ENCODE measurements around the gene XCL2. TPM values are rescaled to one million over a fixed set of nuclear protein-coding genes. Genes with fewer than 3 reads are reported as not detected.
A peak's percentile ranks its signal among the peaks of the same experiment; 100 is the strongest.

Gene XCL2
- total and polyA plus RNA-seq, 5 donors from 2014 or later = 0.83 TPM; not detected in 4

- Histone ChIP-seq H3K4me3 (ENCODE audit: low read depth, low read length) (no peak overlapping the region), H3K27me3 (ENCODE audit: control insufficient read depth, insufficient read depth, low read length) (peaks cover 2% of the 10 kb centered on the region), H3K27ac (ENCODE audit: insufficient read depth, low read length, poor library complexity, severe bottlenecking) (no peak overlapping the region), H3K36me3 (ENCODE audit: control insufficient read depth, insufficient read depth, low read length) (no peaks in the 10 kb centered on the region), H3K4me1 (ENCODE audit: control insufficient read depth, insufficient read depth, low read length, poor library complexity, severe bottlenecking) (no peaks in the 10 kb centered on the region), H3K9me3 (ENCODE audit: control insufficient read depth in 2 of 2, low read length in 2 of 2) (no peaks in the 10 kb centered on the region)
- Mint-ChIP-seq H3K27me3 (peaks cover 12% of the 10 kb centered on the region), H3K9me3 (peaks cover 0 to 2% (median 0%) of the 10 kb centered on the region in 7 donors), H3K4me3 (no peak overlapping the region), H3K4me1 (peaks cover 0 to 16% (median 7%) of the 10 kb centered on the region in 4 donors), H3K36me3 (no peaks in the 10 kb centered on the region), H3K27ac (no peak overlapping the region)
- no peak for ATAC-seq (ENCODE audit: low read depth in 2 of 2)
- DNase-seq = no peak
Observed at GRCh38 chr1:168556647-168557046, 12.8 kb upstream of the XCL2 start.

- Histone ChIP-seq H3K4me3 (ENCODE audit: low read depth, low read length) (no peak overlapping the region), H3K27ac (ENCODE audit: insufficient read depth, low read length, poor library complexity, severe bottlenecking) (no peak overlapping the region), H3K4me1 (ENCODE audit: control insufficient read depth, insufficient read depth, low read length, poor library complexity, severe bottlenecking) (no peaks in the 10 kb centered on the region), H3K27me3 (ENCODE audit: control insufficient read depth, insufficient read depth, low read length) (peaks cover 2% of the 10 kb centered on the region), H3K36me3 (ENCODE audit: control insufficient read depth, insufficient read depth, low read length) (no peaks in the 10 kb centered on the region), H3K9me3 (ENCODE audit: control insufficient read depth in 2 of 2, low read length in 2 of 2) (no peaks in the 10 kb centered on the region)
- H3K27ac Mint-ChIP-seq = peak overlapping the region in 2 of 3 donors; percentile 29 to 63
- H3K4me3 Mint-ChIP-seq = no peak overlapping the region
- peaks cover 17% of the 10 kb centered on the region for H3K27me3 Mint-ChIP-seq
- H3K9me3 Mint-ChIP-seq = peaks cover 0 to 6% (median 5%) of the 10 kb centered on the region in 7 donors
- no peak for ATAC-seq (ENCODE audit: low read depth in 2 of 2)
- DNase-seq = no peak
- H3K4me1 Mint-ChIP-seq = peaks cover 0 to 16% (median 10%) of the 10 kb centered on the region in 4 donors
- no peaks in the 10 kb centered on the region for H3K36me3 Mint-ChIP-seq
Observed at GRCh38 chr1:168555508-168556046, 11.8 kb upstream of the XCL2 start.

- Mint-ChIP-seq H3K36me3 (no peaks in the 10 kb centered on the region), H3K4me3 (no peak overlapping the region), H3K9me3 (peaks cover 0 to 6% (median 5%) of the 10 kb centered on the region in 7 donors), H3K27ac (peak overlapping the region in 2 of 3 donors; percentile 16 to 29), H3K27me3 (peaks cover 17% of the 10 kb centered on the region), H3K4me1 (peaks cover 5 to 16% (median 10%) of the 10 kb centered on the region in 4 donors)
- Histone ChIP-seq H3K4me3 (ENCODE audit: low read depth, low read length) (no peak overlapping the region), H3K27ac (ENCODE audit: insufficient read depth, low read length, poor library complexity, severe bottlenecking) (no peak overlapping the region), H3K36me3 (ENCODE audit: control insufficient read depth, insufficient read depth, low read length) (no peaks in the 10 kb centered on the region), H3K9me3 (ENCODE audit: control insufficient read depth in 2 of 2, low read length in 2 of 2) (no peaks in the 10 kb centered on the region), H3K4me1 (ENCODE audit: control insufficient read depth, insufficient read depth, low read length, poor library complexity, severe bottlenecking) (no peaks in the 10 kb centered on the region), H3K27me3 (ENCODE audit: control insufficient read depth, insufficient read depth, low read length) (peaks cover 2% of the 10 kb centered on the region)
- ATAC-seq (ENCODE audit: low read depth in 2 of 2) (no peak), DNase-seq (no peak)
Observed at GRCh38 chr1:168554603-168555483, 11.0 kb upstream of the XCL2 start.

GRCh38 chr1:168553680-168554553 lies 10.1 kb upstream of the XCL2 start:
- H3K27me3 Mint-ChIP-seq = peaks cover 11% of the 10 kb centered on the region
- Histone ChIP-seq H3K36me3 (ENCODE audit: control insufficient read depth, insufficient read depth, low read length) (no peaks in the 10 kb centered on the region), H3K27ac (ENCODE audit: insufficient read depth, low read length, poor library complexity, severe bottlenecking) (no peak overlapping the region), H3K4me1 (ENCODE audit: control insufficient read depth, insufficient read depth, low read length, poor library complexity, severe bottlenecking) (no peaks in the 10 kb centered on the region), H3K27me3 (ENCODE audit: control insufficient read depth, insufficient read depth, low read length) (no peaks in the 10 kb centered on the region), H3K9me3 (ENCODE audit: control insufficient read depth in 2 of 2, low read length in 2 of 2) (no peaks in the 10 kb centered on the region), H3K4me3 (ENCODE audit: low read depth, low read length) (no peak overlapping the region)
- no peaks in the 10 kb centered on the region for H3K36me3 Mint-ChIP-seq
- H3K9me3 Mint-ChIP-seq = peaks cover 0 to 6% (median 5%) of the 10 kb centered on the region in 7 donors
- ATAC-seq (ENCODE audit: low read depth in 2 of 2) (no peak), DNase-seq (no peak)
- H3K4me3 Mint-ChIP-seq = no peak overlapping the region
- H3K4me1 Mint-ChIP-seq = peaks cover 5 to 16% (median 12%) of the 10 kb centered on the region in 4 donors
- H3K27ac Mint-ChIP-seq = peak overlapping the region in 1 of 3 donors; percentile 16

- Histone ChIP-seq H3K4me3 (ENCODE audit: low read depth, low read length) (no peak overlapping the region), H3K9me3 (ENCODE audit: control insufficient read depth in 2 of 2, low read length in 2 of 2) (no peaks in the 10 kb centered on the region), H3K27me3 (ENCODE audit: control insufficient read depth, insufficient read depth, low read length) (no peaks in the 10 kb centered on the region), H3K4me1 (ENCODE audit: control insufficient read depth, insufficient read depth, low read length, poor library complexity, severe bottlenecking) (no peaks in the 10 kb centered on the region), H3K36me3 (ENCODE audit: control insufficient read depth, insufficient read depth, low read length) (no peaks in the 10 kb centered on the region), H3K27ac (ENCODE audit: insufficient read depth, low read length, poor library complexity, severe bottlenecking) (no peak overlapping the region)
- H3K9me3 Mint-ChIP-seq = peaks cover 0 to 9% (median 5%) of the 10 kb centered on the region in 7 donors
- H3K36me3 Mint-ChIP-seq = no peaks in the 10 kb centered on the region
- peaks cover 14% of the 10 kb centered on the region for H3K27me3 Mint-ChIP-seq
- ATAC-seq (ENCODE audit: low read depth in 2 of 2) (no peak), DNase-seq (no peak)
- peaks cover 5 to 15% (median 12%) of the 10 kb centered on the region in 4 donors for H3K4me1 Mint-ChIP-seq
- H3K27ac Mint-ChIP-seq = no peak overlapping the region
- no peak overlapping the region for H3K4me3 Mint-ChIP-seq
Observed at GRCh38 chr1:168552961-168553360, 9.2 kb upstream of the XCL2 start.

GRCh38 chr1:168551688-168552087 lies 7.9 kb upstream of the XCL2 start:
- H3K36me3 ChIP-seq (ENCODE audit: control insufficient read depth, insufficient read depth, low read length) = no peaks in the 10 kb centered on the region
- H3K9me3 Mint-ChIP-seq = peaks cover 0 to 11% (median 6%) of the 10 kb centered on the region in 7 donors
- no peak overlapping the region for H3K27ac Mint-ChIP-seq
- no peaks in the 10 kb centered on the region for H3K4me1 ChIP-seq (ENCODE audit: control insufficient read depth, insufficient read depth, low read length, poor library complexity, severe bottlenecking)
- DNase-seq (no peak), ATAC-seq (ENCODE audit: low read depth in 2 of 2) (no peak)
- H3K27me3 ChIP-seq (ENCODE audit: control insufficient read depth, insufficient read depth, low read length) = no peaks in the 10 kb centered on the region
- H3K27ac ChIP-seq (ENCODE audit: insufficient read depth, low read length, poor library complexity, severe bottlenecking) = no peak overlapping the region
- no peaks in the 10 kb centered on the region for H3K9me3 ChIP-seq (ENCODE audit: control insufficient read depth in 2 of 2, low read length in 2 of 2)
- H3K4me3 Mint-ChIP-seq = no peak overlapping the region
- peaks cover 5 to 11% (median 11%) of the 10 kb centered on the region in 4 donors for H3K4me1 Mint-ChIP-seq
- no peak overlapping the region for H3K4me3 ChIP-seq (ENCODE audit: low read depth, low read length)
- peaks cover 16% of the 10 kb centered on the region for H3K27me3 Mint-ChIP-seq
- H3K36me3 Mint-ChIP-seq = no peaks in the 10 kb centered on the region

GRCh38 chr1:168550971-168551370 lies 7.2 kb upstream of the XCL2 start:
- Histone ChIP-seq H3K4me3 (ENCODE audit: low read depth, low read length) (no peak overlapping the region), H3K4me1 (ENCODE audit: control insufficient read depth, insufficient read depth, low read length, poor library complexity, severe bottlenecking) (no peaks in the 10 kb centered on the region), H3K9me3 (ENCODE audit: control insufficient read depth in 2 of 2, low read length in 2 of 2) (no peaks in the 10 kb centered on the region), H3K27ac (ENCODE audit: insufficient read depth, low read length, poor library complexity, severe bottlenecking) (no peak overlapping the region), H3K36me3 (ENCODE audit: control insufficient read depth, insufficient read depth, low read length) (no peaks in the 10 kb centered on the region), H3K27me3 (ENCODE audit: control insufficient read depth, insufficient read depth, low read length) (no peaks in the 10 kb centered on the region)
- peaks cover 3% of the 10 kb centered on the region for H3K36me3 Mint-ChIP-seq
- H3K9me3 Mint-ChIP-seq = peaks cover 0 to 11% (median 6%) of the 10 kb centered on the region in 7 donors
- ATAC-seq (ENCODE audit: low read depth in 2 of 2) (no peak), DNase-seq (no peak)
- H3K4me1 Mint-ChIP-seq = peaks cover 5 to 11% (median 9%) of the 10 kb centered on the region in 4 donors
- no peak overlapping the region for H3K4me3 Mint-ChIP-seq
- H3K27me3 Mint-ChIP-seq = peaks cover 18% of the 10 kb centered on the region
- peak overlapping the region in 1 of 3 donors; percentile 27 for H3K27ac Mint-ChIP-seq
